HG03378 (cell line): Measurements from ENCODE around the gene CEP164.
"Not testable (repeated sequence)": the region's sequence is repeated elsewhere in the genome, so short reads cannot be mapped to it uniquely, and the experiment has no call there.

Experiments
- ATAC-seq: cut with Tn5 transposase; IDR thresholded peaks from one replicate; pipeline ENCODE4 v1.9.1; 2021; ENCODE audit warnings: mild to moderate bottlenecking, moderate library complexity; ENCODE audit not compliant: unreplicated experiment

Gene CEP164

DNA sequence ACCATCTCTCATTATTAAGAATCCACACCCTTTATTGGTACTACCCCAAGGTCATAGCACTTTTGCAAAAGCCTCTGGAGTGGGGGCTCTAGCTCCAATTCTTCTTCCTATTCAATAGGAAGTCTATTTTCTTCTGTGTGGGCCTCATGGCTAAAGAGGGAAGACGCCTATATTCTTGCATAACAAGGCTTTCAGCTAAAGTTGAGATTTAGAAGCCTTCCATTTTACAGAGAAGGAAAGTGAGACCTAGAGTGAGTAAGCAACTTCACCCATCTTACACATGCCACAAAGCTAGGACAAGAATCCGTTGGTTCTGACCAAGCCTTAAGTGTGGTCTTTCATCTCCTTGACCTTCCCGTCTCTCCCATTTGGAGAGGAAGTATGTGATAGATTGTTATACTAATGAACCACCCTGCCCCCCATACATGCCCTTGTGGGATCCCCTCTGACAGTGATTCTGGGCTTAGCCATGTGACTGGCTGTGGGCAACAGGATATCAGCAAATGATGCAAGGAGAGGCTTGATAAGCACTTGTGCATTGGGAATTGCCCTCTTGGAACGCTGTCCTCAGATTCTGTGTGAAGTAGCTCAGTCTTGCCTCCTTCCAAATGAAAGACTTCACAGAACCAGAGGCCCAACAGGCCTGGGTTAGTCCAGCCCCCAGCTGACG is 23.9 kb upstream of the CEP164 start:
- ATAC-seq: no peak

DNA sequence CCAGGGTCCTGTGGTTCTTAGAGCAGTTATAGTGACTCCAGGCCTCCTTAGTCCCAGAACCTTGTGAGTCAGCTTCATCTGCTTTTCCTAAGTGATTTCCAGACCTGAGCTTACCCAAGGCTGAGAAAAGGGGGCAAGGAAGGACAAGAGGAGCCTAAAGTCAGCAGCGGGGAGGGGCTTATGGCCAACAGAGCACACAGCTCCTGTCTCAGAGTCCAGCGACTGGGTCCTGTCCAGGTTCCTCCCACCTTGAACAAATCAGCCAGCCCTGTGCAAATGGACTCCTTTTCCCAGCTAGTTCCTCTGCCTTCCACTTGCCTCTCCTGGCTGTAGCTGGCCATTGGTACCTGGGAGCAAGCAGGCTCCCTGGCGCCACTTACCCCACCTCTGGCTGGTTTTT is 22.5 kb upstream of the CEP164 start:
- ATAC-seq: no peak

DNA sequence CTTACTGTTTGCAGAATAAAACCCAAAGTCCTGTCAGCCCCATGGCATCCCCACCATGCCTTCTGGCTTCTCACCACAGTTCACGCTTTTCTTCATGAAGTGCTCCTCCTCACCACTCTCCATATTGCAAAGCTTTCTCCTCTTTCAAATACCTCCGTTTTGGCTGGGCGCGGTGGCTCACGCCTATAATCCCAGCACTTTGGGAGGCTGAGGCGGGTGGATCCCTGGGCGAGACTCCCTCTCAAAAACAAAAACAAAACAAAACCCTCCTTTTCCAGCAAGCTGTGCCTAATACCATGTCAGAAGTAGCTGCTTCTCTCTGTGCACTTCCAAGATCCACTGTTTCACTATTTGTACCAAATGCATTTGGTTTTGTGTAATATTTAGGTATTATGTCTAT is 18.3 kb upstream of the CEP164 start:
- ATAC-seq: no peak

DNA sequence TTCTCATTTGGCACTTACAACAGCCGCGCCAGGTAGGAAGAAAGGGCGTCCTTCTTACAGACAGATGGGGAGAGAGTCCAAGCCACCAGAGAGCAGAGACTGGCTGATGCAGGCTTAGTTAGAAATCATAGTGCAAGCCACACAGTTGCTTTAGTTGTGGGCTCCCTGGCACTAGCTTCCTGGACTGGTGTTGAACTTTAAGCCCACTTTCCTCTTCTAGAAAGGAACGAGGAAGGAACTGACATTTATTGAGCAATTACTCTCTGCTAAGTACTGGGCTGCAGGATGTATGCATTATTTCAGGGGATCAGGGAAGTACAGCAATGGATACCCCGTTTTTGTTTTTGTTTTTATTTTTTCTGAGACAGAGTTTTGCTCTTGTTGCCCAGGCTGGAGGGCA is 14.6 kb upstream of the CEP164 start:
- no peak for ATAC-seq

DNA sequence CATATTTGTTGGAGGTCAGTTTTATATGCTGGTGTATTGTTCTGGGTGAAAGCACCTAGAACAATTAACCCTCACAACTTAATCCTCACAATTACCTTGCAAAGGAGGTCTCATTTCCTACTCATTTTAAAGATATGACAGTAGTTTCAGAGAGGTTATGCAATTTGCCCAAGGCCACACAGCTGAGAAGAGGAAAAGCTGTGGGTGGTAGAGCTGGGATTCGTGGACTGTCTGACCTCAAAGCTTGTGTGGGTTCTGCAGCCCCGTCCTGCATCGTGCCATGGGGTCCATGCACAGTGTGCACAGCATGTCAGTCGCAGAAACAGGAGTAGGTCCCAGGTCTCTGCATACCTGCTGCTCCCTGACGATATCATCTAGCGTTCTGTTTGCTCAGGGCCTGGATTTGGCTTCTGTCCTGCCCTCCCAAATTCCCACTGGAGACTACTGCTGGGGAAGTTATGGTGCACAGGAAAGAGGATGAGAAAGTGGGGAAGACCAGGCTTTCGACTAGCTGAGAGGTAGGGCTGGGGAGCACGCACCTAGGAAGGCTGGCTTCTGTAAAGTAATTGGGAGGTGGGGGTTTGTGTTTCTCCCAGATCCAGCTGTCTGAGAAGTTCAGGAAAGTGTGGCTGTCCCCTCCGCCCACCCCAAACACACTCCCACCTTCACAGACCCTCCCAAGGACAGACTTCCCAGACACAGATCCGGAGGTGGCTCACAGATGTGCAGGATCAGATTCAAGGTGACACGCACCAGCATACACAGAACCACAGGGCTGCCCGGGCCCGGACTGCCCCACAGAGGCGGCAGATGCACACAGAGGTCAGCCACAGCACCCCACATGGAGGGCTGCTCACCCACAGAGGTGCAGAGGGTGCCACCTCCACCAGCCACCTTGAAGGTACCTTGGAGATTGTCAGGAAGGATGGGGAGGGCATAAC is 13.6 kb upstream of the CEP164 start:
- ATAC-seq: no peak

DNA sequence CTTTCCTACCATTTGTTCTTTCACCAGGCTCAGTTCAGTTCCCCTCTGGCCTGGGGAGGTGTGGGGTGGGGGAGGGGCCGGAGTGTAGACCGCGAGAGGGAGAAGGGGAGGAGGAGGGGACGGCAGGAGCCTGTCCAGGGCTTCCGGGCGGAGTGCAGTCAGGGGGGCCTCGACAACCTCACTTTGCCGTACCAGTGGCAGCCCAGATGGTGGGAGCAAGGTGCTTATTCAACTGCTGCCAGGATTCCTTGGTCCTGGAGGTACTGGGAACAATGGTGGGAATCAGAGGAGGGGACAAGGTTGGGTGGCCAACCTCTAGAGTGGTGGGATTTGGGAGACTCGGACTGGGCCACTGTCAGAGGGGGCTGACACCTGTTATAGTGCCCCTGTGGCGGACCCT is 12.8 kb upstream of the CEP164 start:
- no peak for ATAC-seq

DNA sequence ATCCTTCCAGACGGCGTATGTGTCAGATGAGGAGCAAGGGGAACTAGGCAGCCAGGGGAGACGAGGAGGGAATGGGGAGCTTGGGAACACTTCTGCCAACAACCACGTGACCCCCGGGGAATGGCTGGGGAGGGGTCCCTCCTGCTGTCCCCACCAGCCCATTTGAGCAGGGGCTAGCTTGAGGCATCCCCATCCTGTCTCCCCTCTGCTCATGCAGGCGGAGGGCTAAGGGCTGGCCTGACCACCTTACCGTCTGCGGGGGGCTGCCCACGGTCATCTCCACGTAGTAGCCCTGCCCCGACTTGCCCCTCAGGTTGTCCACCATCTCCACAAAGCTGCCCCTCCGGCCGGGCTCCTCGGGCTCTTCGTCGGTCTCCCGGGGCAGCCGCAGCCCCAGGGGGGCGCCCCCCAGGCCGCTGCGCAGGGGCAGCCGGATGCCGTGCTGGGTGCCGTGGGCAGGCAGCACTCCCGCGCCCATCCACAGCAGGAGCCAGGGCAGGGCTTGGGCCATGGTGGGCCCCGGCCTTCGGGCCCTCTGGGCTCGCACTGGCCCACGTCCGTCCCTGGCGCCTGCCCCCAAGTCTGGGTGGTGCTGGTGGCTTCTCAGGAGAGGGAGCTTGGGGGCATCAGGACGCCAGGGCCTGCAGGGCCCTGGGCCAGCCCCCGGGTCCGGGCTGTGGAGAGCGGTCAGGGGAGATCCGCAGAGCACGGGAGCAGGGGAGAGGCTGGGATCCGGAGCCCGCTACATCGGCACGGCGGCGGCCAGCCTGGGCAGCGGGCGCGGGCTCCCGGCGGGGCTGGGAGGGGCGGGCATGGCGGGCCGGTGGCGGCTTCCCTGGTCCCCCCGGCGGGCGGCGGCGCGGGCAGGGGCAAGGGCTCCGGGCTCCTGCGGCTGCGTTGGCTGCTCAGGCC is 12.1 kb upstream of the CEP164 start:
- no peak for ATAC-seq

DNA sequence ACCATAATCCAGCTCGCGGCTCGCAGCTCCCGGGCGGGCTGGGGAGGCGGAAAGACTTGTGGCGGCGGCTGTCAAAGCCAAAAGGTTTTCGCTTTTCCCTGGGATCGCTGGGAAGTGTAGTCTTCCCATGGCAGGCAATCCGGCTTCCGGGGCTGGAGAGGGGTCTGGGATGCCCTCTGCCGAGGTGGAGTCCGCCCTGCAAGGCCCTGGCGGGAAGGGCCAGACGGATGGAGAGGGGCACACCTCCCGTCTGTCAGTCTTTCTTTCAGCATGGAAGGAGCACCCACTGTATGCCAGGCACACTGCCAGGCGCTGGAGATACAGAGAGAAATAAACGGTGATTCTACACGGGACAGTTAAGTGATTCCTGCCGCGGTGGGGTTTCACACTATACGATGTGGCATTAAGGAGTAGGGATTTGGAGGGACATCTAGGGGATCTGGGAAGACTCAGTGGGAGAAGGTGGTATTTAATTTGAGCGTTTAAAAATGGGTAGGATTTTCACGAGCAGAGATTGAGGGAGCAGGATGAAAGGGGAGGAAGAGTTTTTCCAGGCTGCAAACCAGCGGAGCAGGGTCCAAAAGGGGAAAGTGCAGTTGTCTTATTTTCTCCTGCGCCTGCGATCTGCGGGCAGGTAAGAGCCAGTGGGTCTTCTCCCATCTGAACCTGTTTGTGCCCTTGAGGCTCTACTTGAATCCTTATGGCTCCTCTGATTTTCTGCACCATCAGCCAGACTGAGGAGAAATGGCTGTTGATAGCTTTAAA is 11.3 kb upstream of the CEP164 start, which contains the start of gene BACE1:
Gene BACE1, minus strand, starts transcription at position 60 of the 765 bp plus-strand sequence. CDS start 461 bp downstream, outside the sequence.
- ATAC-seq: no peak

DNA sequence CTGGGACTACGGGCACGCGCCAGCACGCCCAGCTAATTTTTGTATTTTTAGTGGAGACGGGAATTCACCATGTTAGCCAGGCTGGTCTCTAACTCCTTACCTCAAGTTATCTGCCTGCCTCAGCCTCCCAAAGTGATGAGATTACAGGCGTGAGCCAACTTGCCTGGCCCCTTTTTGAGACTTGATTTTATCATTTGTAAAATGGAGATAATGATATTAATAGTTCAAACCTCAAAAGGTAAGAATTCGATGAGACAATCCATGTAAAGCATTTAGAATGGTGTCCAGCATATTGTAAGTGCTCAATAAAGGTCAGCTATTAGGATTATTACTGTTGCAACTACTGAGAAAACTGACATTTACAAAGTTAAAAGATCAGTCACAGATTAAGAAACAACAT is 8.9 kb upstream of the CEP164 start:
- ATAC-seq: no peak

DNA sequence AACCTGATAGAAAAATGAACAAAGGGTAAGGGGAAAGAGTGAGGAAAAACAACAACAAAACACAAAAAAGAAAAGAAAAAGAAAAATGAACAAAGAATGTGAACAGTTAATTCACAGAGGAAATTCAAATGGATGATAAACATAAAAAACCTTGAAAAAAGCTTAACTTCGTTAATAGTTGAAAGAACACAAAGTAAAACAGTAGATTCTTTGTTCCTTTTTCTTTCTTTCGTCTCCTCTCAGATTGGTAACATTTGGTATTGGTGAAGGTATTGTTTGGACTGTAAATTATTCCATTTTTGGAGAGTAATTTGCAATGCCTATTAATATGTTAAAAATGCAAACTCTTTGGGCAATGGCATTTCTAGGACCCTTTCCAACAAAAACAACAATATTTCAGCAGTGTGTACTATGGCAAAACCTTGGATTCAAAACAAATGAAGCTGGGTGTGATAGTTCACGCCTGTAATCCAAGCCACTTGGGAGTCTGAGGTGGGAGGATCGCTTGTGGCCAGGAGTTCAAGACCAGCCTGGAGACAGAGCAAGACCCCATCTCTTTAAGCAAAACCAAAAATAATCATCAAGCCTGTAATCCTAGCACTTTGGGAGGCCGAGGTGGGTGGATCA is 8.3 kb upstream of the CEP164 start:
- ATAC-seq: no peak

DNA sequence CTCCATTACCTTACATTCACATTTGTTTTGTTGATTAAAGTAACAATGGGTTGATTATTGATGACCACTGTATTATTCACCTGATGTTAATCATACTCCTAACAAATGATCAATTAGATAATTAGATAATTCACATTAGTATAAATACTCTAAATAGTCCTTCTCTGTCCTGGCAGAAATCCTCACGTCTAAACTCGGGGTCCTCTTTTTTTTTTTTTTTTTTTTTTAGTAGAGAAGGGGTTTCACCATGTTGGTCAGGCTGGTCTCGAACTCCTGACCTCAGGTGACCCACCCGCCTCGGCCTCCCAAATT is 443 bp upstream of the CEP164 start:
- ATAC-seq: not testable (repeated sequence)

DNA sequence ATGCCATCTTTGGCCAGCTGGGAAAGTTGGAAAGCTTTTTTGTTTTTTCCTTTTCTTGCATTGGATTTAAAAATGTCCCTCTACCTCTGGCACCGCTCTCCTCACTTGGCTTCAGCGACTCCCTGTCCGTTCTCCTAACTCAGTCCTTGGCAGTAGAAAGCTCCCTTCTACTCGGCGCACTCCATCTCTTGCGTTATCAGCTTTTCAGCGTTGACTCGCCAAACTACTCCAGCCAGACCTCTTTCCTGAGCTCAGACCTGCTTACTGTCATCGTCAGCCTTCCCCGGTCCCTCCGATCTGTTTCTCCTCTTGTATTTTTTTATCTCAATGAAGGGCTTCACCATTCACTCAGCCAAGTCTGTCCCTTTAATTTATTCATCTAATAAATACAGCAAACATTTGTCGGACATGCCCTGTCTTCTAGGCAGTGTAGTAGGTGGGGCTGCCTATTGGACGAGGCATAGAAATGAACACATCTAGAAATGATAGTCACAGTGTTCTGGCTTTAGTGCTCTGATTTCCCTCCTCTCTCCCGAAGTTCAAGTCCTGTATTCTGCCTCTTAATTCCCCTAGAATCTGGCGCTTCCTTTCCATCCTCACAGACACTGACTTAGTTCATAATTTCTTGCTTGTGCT is 839 bp downstream of the CEP164 start:
- ATAC-seq: no peak

DNA sequence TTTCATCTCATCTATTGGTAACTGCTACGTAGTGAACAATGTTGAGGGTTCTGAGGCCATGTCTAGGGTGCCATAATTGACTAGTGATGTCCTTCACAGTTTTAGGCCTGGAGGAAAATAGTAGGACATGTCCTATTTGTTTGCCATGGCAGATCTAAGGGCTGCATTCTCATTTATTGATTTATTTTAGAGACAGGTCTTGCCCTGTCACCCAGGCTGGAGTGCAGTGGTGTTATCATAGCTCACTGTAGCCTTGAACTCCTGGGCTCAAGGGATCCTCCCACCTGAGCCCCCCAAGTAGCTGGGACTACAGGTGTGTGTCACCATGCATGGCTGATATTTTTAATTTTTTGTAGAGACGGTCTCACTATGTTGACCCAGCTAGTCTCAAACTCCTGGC is 5.2 kb downstream of the CEP164 start:
- no peak for ATAC-seq

DNA sequence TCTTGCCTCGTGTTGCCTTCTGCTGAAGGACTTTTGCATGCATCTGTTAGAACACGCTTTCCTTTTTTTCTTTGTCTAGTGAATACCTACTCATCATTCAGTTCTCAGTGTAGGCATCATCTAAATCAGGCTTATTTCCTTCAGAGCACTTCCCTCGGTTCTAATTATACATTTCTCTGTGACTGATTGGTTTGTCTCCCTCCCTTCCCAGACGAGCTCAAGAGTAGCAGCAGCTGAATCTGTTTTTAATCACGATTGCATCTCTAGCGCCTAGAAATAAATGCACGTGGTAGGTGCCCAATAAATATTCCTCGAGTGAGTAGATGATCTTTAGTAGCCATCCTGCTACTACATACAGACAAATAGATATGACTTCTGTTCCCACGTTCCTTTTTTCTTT is 6.3 kb downstream of the CEP164 start:
- ATAC-seq: no peak

DNA sequence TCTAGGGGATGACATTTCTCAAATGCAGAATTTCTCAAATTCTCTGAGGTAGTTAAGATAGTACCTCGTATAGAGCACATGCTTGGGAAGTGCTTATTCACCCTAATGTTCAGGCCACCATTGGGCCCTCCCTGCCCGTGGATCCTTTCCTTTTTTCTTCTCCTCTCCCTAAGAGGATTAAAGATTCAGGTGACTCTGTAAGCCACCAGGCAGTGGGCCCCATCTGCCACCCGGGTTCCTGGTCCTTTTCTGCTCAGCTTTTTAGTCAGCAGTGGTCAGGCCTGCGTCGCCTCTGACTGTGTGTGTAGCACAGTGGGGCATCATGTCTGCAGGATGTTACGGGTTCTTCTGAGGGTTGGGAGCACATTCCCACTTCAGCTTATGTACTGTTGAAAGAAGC is 7.2 kb downstream of the CEP164 start:
- ATAC-seq: no peak

DNA sequence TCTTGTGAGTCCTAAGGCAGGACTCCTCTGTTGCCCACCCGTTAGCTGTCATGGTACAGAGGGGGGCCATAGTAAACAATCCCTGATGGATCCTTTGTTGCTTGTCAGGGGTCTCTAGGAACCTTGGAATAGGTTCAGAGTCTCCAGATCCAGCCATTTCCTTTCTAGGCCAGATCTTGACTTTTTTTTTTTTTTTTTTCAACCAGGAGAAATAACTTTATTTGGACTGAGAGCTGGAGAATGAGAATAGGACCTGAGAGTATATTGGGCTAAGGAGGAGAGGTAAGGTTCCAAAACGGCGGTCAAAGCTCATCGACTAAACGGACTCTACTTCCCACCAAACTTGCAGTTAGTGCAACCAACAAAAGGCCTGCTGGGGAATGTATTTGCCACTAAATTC is 7.7 kb downstream of the CEP164 start:
- no peak for ATAC-seq

DNA sequence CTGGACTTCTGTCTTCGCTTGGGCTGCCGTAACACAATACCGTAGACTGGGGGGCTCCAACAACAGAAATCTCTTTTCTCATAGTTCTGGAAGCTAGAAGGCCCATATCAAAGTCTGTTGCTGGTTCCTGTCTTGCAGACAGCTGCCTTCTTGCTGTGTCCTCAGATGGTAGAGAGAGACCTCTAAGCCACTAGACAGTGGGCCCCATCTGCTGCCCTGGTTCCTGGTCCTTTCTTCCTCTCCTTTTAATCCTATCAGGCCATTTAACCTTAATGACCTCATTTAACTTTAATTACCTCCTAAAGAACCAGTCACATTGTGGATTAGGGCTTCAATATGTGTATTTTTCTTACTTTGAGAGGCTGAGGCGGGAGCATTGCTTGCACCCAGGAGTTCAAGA is 9.4 kb downstream of the CEP164 start:
- ATAC-seq: no peak

DNA sequence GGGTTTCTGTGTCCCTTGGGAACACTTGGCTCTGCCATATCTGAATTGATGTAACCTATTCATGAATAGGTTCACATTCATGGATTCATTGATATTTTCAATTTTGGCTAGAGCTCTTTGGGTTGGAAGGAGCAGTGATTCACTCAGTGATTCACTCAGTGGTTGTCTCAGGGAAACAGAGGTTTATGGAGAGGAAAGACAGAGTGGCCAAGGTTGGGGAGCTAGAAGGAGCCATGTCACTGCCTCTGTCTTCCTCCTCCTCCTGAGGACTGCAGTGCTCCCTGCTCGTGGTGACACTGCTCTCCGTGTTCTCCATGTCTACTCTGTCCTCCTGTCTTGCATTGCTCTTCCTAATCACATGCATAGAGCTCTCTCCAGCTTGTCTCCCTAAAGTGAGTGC is 17.4 kb downstream of the CEP164 start:
- ATAC-seq: no peak

DNA sequence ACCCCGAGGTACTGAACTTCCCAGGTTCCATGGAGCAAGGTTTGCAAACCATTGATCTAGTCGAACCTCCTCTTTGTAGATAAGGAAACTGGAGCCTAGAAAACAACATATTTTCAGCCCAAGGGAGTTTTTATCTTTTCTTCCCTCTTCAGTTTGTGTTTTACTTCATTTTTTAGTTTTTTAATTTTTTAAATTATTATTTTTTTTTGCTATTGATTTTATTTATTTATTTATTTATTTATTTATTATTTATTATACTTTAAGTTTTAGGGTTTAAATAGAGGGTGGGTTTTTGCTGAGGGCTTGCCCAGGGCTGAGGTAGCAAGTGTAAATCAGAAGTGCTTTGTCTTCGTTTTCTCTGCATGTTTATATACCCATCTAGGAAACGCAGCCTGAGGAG is 26.9 kb downstream of the CEP164 start:
- no peak for ATAC-seq
